Urinary bladder (tissue), 4 donors: Measurements from ENCODE around the gene ENGASE. TPM values are rescaled to one million over a fixed set of nuclear protein-coding genes. Genes with fewer than 3 reads are reported as not detected.

Experiments
- DNase-seq: peaks from one replicate; pipeline ENCODE4 v3.0.0-alpha.2; 2015; ENCODE audit errors: extremely low spot score
- H3K27ac ChIP-seq: one replicate; pipeline ENCODE4 v1.5.1; 2013; ENCODE audit warnings: low read depth, mild to moderate bottlenecking, moderate library complexity
- H3K36me3 ChIP-seq: one replicate; pipeline ENCODE4 v1.6.1; 2013; ENCODE audit warnings: mild to moderate bottlenecking, moderate library complexity; ENCODE audit not compliant: insufficient read depth
- H3K4me1 ChIP-seq: one replicate; pipeline ENCODE4 v1.6.1; 2013; ENCODE audit warnings: mild to moderate bottlenecking, moderate library complexity; ENCODE audit not compliant: insufficient read depth
- H3K4me3 ChIP-seq: one replicate; pipeline ENCODE4 v1.5.1; 2013; ENCODE audit warnings: low read depth, low read length
- WGBS: extraction: QIAGEN DNeasy Blood & Tissue Kit; methylation state at CpG from one replicate; pipeline ENCODE4 v1.1.7; 2013; 5-methylcytosine and 5-hydroxymethylcytosine counted together
- polyA plus RNA-seq: library from polyadenylated mRNA; stranded (reverse); fragments of 200-250 nt; gene quantifications from one replicate; pipeline ENCODE4 v1.2.3, GENCODE V29; 2013
- total RNA-seq: library from RNA; depleted of rRNA; stranded (reverse); fragments of >200 nt; gene quantifications from one replicate; pipeline ENCODE4 v1.2.3, GENCODE V29; 2014
- donor health status: healthy with polysubstance abuse.
- donor health status: healthy.

Gene ENGASE
- total and polyA plus RNA-seq, 2 donors: 17.2 to 27.4 TPM

GRCh38 chr17:79044462-79044861, 30.2 kb upstream of the ENGASE start:
- WGBS: 91% methylated on average over 11 of the region's 11 CpGs
- no peak for DNase-seq
- Histone ChIP-seq H3K27ac (no peak overlapping the region), H3K4me1 (no peaks in the 10 kb centered on the region), H3K36me3 (no peaks in the 10 kb centered on the region), H3K4me3 (no peak overlapping the region)

- DNase-seq: no peak
- Histone ChIP-seq H3K27ac (no peak overlapping the region), H3K4me3 (no peak overlapping the region), H3K4me1 (no peaks in the 10 kb centered on the region), H3K36me3 (no peaks in the 10 kb centered on the region)
- 80% methylated on average over 15 of the region's 15 CpGs for WGBS
Measured at GRCh38 chr17:79045001-79045729, 29.5 kb upstream of the ENGASE start.

GRCh38 chr17:79045842-79046196, 28.8 kb upstream of the ENGASE start:
- no peaks in the 10 kb centered on the region for H3K36me3 ChIP-seq
- DNase-seq: no peak
- no peak overlapping the region for H3K27ac ChIP-seq
- no peaks in the 10 kb centered on the region for H3K4me1 ChIP-seq
- H3K4me3 ChIP-seq: no peak overlapping the region
- WGBS: 2% methylated on average over 11 of the region's 11 CpGs

DNA sequence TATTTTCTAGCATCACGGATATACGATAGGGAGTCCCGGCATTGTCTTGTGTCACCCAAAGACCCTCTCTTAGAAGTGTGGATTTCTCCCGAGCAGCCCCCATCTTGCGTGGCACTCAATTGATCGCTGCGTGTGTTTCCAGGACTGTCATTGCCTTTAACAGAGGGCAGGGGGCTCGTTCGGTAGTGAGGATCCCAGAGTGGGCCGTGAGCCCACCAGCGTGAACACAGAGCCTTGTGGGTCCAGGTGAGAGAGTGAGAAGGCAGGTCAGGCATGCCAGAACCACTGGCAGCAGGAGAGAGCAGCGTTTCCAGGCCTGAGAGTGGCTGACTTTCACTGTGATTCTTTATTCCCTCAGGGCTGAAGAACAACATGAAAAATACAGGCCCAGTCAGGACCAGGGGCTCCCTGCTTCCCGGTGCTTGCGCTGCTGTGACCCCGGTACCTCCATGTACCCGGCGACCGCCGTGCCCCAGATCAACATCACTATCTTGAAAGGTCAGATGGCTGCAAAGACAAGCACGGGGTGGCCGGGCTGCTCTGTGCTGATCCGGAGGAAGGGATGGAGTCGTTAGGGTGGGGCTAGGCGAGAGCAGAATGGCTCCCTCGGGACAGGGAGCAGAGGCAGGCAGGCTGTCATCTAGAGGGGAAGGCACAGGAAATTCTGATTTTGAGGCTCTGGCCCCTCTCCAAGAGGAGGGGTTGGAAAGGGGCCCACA, 28.3 kb upstream of the ENGASE start:
- WGBS: 56% methylated on average over 25 of the region's 25 CpGs
- Histone ChIP-seq H3K36me3 (no peaks in the 10 kb centered on the region), H3K4me1 (no peaks in the 10 kb centered on the region), H3K27ac (no peak overlapping the region), H3K4me3 (no peak overlapping the region)
- DNase-seq: no peak

GRCh38 chr17:79046916-79047280, 27.7 kb upstream of the ENGASE start:
- H3K36me3 ChIP-seq: no peaks in the 10 kb centered on the region
- no peak for DNase-seq
- 61% methylated on average over 15 of the region's 15 CpGs for WGBS
- H3K4me1 ChIP-seq: no peaks in the 10 kb centered on the region
- no peak overlapping the region for H3K4me3 ChIP-seq
- no peak overlapping the region for H3K27ac ChIP-seq

GRCh38 chr17:79047291-79047920, 27.2 kb upstream of the ENGASE start:
- H3K4me1 ChIP-seq: no peaks in the 10 kb centered on the region
- no peak for DNase-seq

DNA sequence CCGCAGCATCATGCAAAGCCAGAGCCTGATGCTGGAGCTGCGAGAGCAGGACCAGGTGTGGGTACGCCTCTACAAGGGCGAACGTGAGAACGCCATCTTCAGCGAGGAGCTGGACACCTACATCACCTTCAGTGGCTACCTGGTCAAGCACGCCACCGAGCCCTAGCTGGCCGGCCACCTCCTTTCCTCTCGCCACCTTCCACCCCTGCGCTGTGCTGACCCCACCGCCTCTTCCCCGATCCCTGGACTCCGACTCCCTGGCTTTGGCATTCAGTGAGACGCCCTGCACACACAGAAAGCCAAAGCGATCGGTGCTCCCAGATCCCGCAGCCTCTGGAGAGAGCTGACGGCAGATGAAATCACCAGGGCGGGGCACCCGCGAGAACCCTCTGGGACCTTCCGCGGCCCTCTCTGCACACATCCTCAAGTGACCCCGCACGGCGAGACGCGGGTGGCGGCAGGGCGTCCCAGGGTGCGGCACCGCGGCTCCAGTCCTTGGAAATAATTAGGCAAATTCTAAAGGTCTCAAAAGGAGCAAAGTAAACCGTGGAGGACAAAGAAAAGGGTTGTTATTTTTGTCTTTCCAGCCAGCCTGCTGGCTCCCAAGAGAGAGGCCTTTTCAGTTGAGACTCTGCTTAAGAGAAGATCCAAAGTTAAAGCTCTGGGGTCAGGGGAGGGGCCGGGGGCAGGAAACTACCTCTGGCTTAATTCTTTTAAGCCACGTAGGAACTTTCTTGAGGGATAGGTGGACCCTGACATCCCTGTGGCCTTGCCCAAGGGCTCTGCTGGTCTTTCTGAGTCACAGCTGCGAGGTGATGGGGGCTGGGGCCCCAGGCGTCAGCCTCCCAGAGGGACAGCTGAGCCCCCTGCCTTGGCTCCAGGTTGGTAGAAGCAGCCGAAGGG, 26.4 kb upstream of the ENGASE start:
- no peak for DNase-seq
- no peak overlapping the region for H3K4me3 ChIP-seq
- no peaks in the 10 kb centered on the region for H3K36me3 ChIP-seq
- H3K27ac ChIP-seq: no peak overlapping the region
- WGBS: 89% methylated on average over 41 of the region's 41 CpGs
- no peaks in the 10 kb centered on the region for H3K4me1 ChIP-seq

More at GRCh38 chr17:79047291-79047920, 27.2 kb upstream of the ENGASE start:
- 89% methylated on average over 30 of the region's 30 CpGs for WGBS
- Histone ChIP-seq H3K4me3 (no peak overlapping the region), H3K27ac (no peak overlapping the region), H3K36me3 (no peaks in the 10 kb centered on the region)

GRCh38 chr17:79048826-79049755, 25.5 kb upstream of the ENGASE start:
- no peak for DNase-seq
- H3K36me3 ChIP-seq: no peaks in the 10 kb centered on the region
- no peaks in the 10 kb centered on the region for H3K4me1 ChIP-seq
- WGBS: 83% methylated on average over 21 of the region's 21 CpGs
- no peak overlapping the region for H3K27ac ChIP-seq
- no peak overlapping the region for H3K4me3 ChIP-seq

GRCh38 chr17:79049821-79050220, 24.8 kb upstream of the ENGASE start:
- H3K4me3 ChIP-seq: no peak overlapping the region
- DNase-seq: no peak
- H3K27ac ChIP-seq: no peak overlapping the region
- H3K36me3 ChIP-seq: no peaks in the 10 kb centered on the region
- H3K4me1 ChIP-seq: no peaks in the 10 kb centered on the region
- 93% methylated on average over 11 of the region's 11 CpGs for WGBS

GRCh38 chr17:79050551-79050950, 24.1 kb upstream of the ENGASE start:
- Histone ChIP-seq H3K27ac (no peak overlapping the region), H3K36me3 (no peaks in the 10 kb centered on the region), H3K4me3 (no peak overlapping the region), H3K4me1 (no peaks in the 10 kb centered on the region)
- WGBS: 89% methylated on average over 6 of the region's 6 CpGs
- DNase-seq: no peak

- Histone ChIP-seq H3K36me3 (no peaks in the 10 kb centered on the region), H3K4me3 (no peak overlapping the region), H3K4me1 (no peaks in the 10 kb centered on the region), H3K27ac (no peak overlapping the region)
- no peak for DNase-seq
- WGBS: 89% methylated on average over 6 of the region's 6 CpGs
Measured at GRCh38 chr17:79051306-79051705, 23.3 kb upstream of the ENGASE start.

DNA sequence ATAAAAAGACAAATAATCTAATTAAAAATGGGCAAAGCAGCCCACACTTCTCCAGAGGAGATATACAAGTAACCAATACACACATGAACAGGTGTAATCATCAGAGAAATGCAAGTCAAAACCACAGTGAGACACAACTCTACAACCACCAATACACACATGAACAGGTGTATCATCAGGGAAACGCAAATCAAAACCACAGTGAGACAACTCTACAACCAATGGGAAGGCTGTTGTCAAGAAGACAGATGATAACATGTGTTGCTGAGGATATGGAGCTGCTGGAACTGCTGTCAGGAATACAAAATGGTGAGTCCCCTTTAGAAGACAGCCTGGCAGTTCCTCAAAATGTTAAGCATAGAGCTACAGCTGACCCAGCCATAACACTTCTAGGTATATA, 22.5 kb upstream of the ENGASE start:
- no peaks in the 10 kb centered on the region for H3K4me1 ChIP-seq
- DNase-seq: no peak
- no peak overlapping the region for H3K4me3 ChIP-seq
- no peak overlapping the region for H3K27ac ChIP-seq
- WGBS: 48% methylated on average over 1 of the region's 1 CpG
- H3K36me3 ChIP-seq: no peaks in the 10 kb centered on the region
